ENCODE results near the gene CYYR1.

- TF ChIP-seq CTCF (conservative IDR thresholded peaks at IDR 0.05 in 1 of 2, IDR thresholded peaks at IDR 0.05 in 1 of 2; ENCODE audit: extremely low read depth in 1 of 2, insufficient read depth in 1 of 2, low read depth in 1 of 2, low read length in 2 of 2) = no peak
- TF ChIP-seq EZH2 (IDR thresholded peaks at IDR 0.05; ENCODE audit: borderline replicate concordance, low read length) = no peak
Measured at GRCh38 chr21:26563856-26564503, 9.1 kb downstream of the CYYR1 start.
